ENCODE results near the gene SSTR3. TPM values are rescaled to one million over a fixed set of nuclear protein-coding genes. Genes with fewer than 3 reads are reported as not detected.
"Not testable (repeated sequence)": the region's sequence is repeated elsewhere in the genome, so short reads cannot be mapped to it uniquely, and the experiment has no call there.

SSTR3 gene
- total RNA-seq, 1 experiment from 2014 or later: not detected

- intact Hi-C loops (cut with micrococcal nuclease): no loop called here
- ChIA-PET CTCF (interaction anchor here (1.0 kb wide), 1 partner anchor 12 kb away, joined by 3 read pairs; no protein-coding TSS in a partner anchor), POLR2A (interaction anchor here (0.6 to 4.7 kb wide), 2 partner anchors 12 to 588 kb away, joined by 4 to 27 read pairs; partner anchors contain the start of gene RAC2)
Observed at GRCh38 chr22:37255558-37256006, 43.3 kb upstream of the SSTR3 start.

GRCh38 chr22:37254867-37255233 is 42.6 kb upstream of the SSTR3 start:
- peak; percentile 50 for DNase-seq (ENCODE audit: unreplicated experiment)
- no peaks in the 10 kb centered on the region for H3K9me3 Mint-ChIP-seq (ENCODE audit: unreplicated experiment)
- intact Hi-C loops (cut with micrococcal nuclease): no loop called here
- H3K4me1 Mint-ChIP-seq (ENCODE audit: insufficient read depth, unreplicated experiment): peaks cover 28% of the 10 kb centered on the region
- no peak overlapping the region for H3K27ac Mint-ChIP-seq (ENCODE audit: low read depth, unreplicated experiment)
- ChIA-PET CTCF (interaction anchor here (1.0 kb wide), 1 partner anchor 25 kb away, joined by 4 read pairs; no protein-coding TSS in a partner anchor), POLR2A (interaction anchor here (0.6 to 4.7 kb wide), 4 partner anchors 11 to 587 kb away, joined by 4 to 27 read pairs (median 4); partner anchors contain the start of gene RAC2)
- no peak overlapping the region for H3K4me3 Mint-ChIP-seq (ENCODE audit: unreplicated experiment)
- H3K36me3 Mint-ChIP-seq (ENCODE audit: insufficient read depth, unreplicated experiment): no peaks in the 10 kb centered on the region
- no peaks in the 10 kb centered on the region for H3K27me3 Mint-ChIP-seq (ENCODE audit: insufficient read depth, unreplicated experiment)
- no peak for TF ChIP-seq CTCF (IDR thresholded peaks at IDR 0.05; ENCODE audit: unreplicated experiment)
- BruUV-seq (replicated peaks): no TSS peak

More at GRCh38 chr22:37255558-37256006, 43.3 kb upstream of the SSTR3 start:
- no peak for DNase-seq (ENCODE audit: unreplicated experiment)
- Mint-ChIP-seq H3K27me3 (ENCODE audit: insufficient read depth, unreplicated experiment) (no peaks in the 10 kb centered on the region), H3K36me3 (ENCODE audit: insufficient read depth, unreplicated experiment) (no peaks in the 10 kb centered on the region), H3K9me3 (ENCODE audit: unreplicated experiment) (no peaks in the 10 kb centered on the region), H3K4me3 (ENCODE audit: unreplicated experiment) (no peak overlapping the region), H3K27ac (ENCODE audit: low read depth, unreplicated experiment) (no peak overlapping the region), H3K4me1 (ENCODE audit: insufficient read depth, unreplicated experiment) (peaks cover 29% of the 10 kb centered on the region)
- BruUV-seq (replicated peaks): no TSS peak
- no peak for TF ChIP-seq CTCF (IDR thresholded peaks at IDR 0.05; ENCODE audit: unreplicated experiment)

GRCh38 chr22:37254209-37254866 is 42.1 kb upstream of the SSTR3 start:
- no peaks in the 10 kb centered on the region for H3K27me3 Mint-ChIP-seq (ENCODE audit: insufficient read depth, unreplicated experiment)
- TF ChIP-seq CTCF (IDR thresholded peaks at IDR 0.05; ENCODE audit: unreplicated experiment): no peak
- ChIA-PET CTCF (interaction anchor here (1.0 to 1.8 kb wide), 3 partner anchors 25 to 57 kb away, joined by 3 to 4 read pairs (median 4); no protein-coding TSS in a partner anchor), POLR2A (interaction anchor here (0.7 to 4.7 kb wide), 4 partner anchors 11 to 266 kb away, joined by 4 to 27 read pairs (median 5); partner anchors contain the start of gene RAC2)
- peaks cover 23% of the 10 kb centered on the region for H3K4me1 Mint-ChIP-seq (ENCODE audit: insufficient read depth, unreplicated experiment)
- BruUV-seq (replicated peaks): TSS peak; percentile 71
- no peaks in the 10 kb centered on the region for H3K9me3 Mint-ChIP-seq (ENCODE audit: unreplicated experiment)
- DNase-seq (ENCODE audit: unreplicated experiment): peak; percentile 83
- H3K27ac Mint-ChIP-seq (ENCODE audit: low read depth, unreplicated experiment): no peak overlapping the region
- H3K36me3 Mint-ChIP-seq (ENCODE audit: insufficient read depth, unreplicated experiment): no peaks in the 10 kb centered on the region
- intact Hi-C loops (cut with micrococcal nuclease): no loop called here
- H3K4me3 Mint-ChIP-seq (ENCODE audit: unreplicated experiment): no peak overlapping the region

GRCh38 chr22:37253126-37253660 is 40.9 kb upstream of the SSTR3 start:
- intact Hi-C loops (cut with micrococcal nuclease): no loop called here
- Mint-ChIP-seq H3K27ac (ENCODE audit: low read depth, unreplicated experiment) (no peak overlapping the region), H3K27me3 (ENCODE audit: insufficient read depth, unreplicated experiment) (no peaks in the 10 kb centered on the region), H3K4me3 (ENCODE audit: unreplicated experiment) (no peak overlapping the region), H3K9me3 (ENCODE audit: unreplicated experiment) (no peaks in the 10 kb centered on the region), H3K36me3 (ENCODE audit: insufficient read depth, unreplicated experiment) (no peaks in the 10 kb centered on the region), H3K4me1 (ENCODE audit: insufficient read depth, unreplicated experiment) (peaks cover 22% of the 10 kb centered on the region)
- POLR2A ChIA-PET: interaction anchor here (4.7 kb wide), 1 partner anchor 10 kb away, joined by 27 read pairs; the partner anchor contains the start of gene RAC2
- no peak for DNase-seq (ENCODE audit: unreplicated experiment)
- CTCF ChIA-PET: interaction anchor here (1.4 to 1.8 kb wide), 2 partner anchors 54 to 56 kb away, joined by 3 to 4 read pairs; no protein-coding TSS in a partner anchor
- no peak for TF ChIP-seq CTCF (IDR thresholded peaks at IDR 0.05; ENCODE audit: unreplicated experiment)
- no TSS peak for BruUV-seq (replicated peaks)

GRCh38 chr22:37251836-37252235 is 39.6 kb upstream of the SSTR3 start:
- H3K27ac Mint-ChIP-seq (ENCODE audit: low read depth, unreplicated experiment); DNase-seq (ENCODE audit: unreplicated experiment); H3K9me3 Mint-ChIP-seq (ENCODE audit: unreplicated experiment); BruUV-seq (replicated peaks); H3K4me3 Mint-ChIP-seq (ENCODE audit: unreplicated experiment); intact Hi-C loops (cut with micrococcal nuclease); H3K36me3 Mint-ChIP-seq (ENCODE audit: insufficient read depth, unreplicated experiment); H3K27me3 Mint-ChIP-seq (ENCODE audit: insufficient read depth, unreplicated experiment): not testable (repeated sequence)
- POLR2A ChIA-PET: interaction anchor here (4.7 kb wide), 1 partner anchor 8 kb away, joined by 27 read pairs; the partner anchor contains the start of gene RAC2
- H3K4me1 Mint-ChIP-seq (ENCODE audit: insufficient read depth, unreplicated experiment): peaks cover 18% of the 10 kb centered on the region
- CTCF ChIA-PET: interaction anchor here (2.1 kb wide), 1 partner anchor 9 kb away, joined by 13 read pairs; no protein-coding TSS in a partner anchor

Data from MCF 10A (cell line).